GM20431 (cell line): ENCODE results near the gene COPE.
"Not testable (repeated sequence)": the region's sequence is repeated elsewhere in the genome, so short reads cannot be mapped to it uniquely, and the experiment has no call there.

Source experiments
- in situ Hi-C: fragments of 300-500 bp; cut with MseI, MboI; formaldehyde crosslinking; loops from one replicate; pipeline ENCODE4 v1.15.0; 2020; ENCODE audit warnings: low sequenced_read_pairs; ENCODE audit not compliant: unreplicated experiment

The COPE gene

DNA sequence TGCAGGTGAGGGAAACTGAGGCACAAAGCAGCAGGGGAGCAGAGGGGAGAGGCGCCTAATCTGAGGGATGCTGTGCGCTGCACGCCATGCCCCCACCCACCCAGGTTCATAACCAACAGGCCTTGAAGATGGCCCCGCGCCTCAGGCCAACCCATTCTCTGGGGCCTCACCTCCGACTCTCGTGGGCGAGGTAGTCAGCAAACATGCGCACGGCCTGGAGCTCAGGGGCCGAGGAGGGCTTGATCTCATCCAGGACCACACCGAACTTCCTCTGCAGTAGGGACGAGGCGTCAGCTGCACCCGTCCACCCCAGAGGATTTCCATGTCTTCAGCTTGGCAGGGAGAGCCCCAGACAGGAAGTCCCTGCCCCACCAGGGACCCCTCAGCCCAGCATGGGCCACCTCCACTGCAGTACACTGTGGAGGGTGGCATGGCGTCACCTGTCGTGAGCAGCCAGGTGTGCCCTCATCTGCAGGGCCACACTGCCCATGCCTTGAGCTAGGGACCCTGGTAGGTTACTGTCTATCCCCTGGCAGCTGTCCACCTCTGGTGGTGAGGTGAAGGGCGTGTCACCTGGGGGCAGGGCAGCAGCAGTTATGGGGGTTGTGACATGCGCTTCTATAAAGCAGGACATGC is 8.3 kb downstream of the COPE start:
- in situ Hi-C loops: no loop called here

- in situ Hi-C loops: no loop called here
Observed at GRCh38 chr19:18910010-18910409, 9.2 kb downstream of the COPE start.

GRCh38 chr19:18908917-18909619 is 10.1 kb downstream of the COPE start:
- in situ Hi-C loops: no loop called here

GRCh38 chr19:18906605-18907519 is 12.3 kb downstream of the COPE start:
- in situ Hi-C loops: no loop called here

- in situ Hi-C loops: no loop called here
Observed at GRCh38 chr19:18905513-18906236, 13.5 kb downstream of the COPE start.

GRCh38 chr19:18905058-18905456 is 14.1 kb downstream of the COPE start:
- in situ Hi-C loops: no loop called here

GRCh38 chr19:18904334-18905057 is 14.7 kb downstream of the COPE start:
- in situ Hi-C loops: no loop called here

DNA sequence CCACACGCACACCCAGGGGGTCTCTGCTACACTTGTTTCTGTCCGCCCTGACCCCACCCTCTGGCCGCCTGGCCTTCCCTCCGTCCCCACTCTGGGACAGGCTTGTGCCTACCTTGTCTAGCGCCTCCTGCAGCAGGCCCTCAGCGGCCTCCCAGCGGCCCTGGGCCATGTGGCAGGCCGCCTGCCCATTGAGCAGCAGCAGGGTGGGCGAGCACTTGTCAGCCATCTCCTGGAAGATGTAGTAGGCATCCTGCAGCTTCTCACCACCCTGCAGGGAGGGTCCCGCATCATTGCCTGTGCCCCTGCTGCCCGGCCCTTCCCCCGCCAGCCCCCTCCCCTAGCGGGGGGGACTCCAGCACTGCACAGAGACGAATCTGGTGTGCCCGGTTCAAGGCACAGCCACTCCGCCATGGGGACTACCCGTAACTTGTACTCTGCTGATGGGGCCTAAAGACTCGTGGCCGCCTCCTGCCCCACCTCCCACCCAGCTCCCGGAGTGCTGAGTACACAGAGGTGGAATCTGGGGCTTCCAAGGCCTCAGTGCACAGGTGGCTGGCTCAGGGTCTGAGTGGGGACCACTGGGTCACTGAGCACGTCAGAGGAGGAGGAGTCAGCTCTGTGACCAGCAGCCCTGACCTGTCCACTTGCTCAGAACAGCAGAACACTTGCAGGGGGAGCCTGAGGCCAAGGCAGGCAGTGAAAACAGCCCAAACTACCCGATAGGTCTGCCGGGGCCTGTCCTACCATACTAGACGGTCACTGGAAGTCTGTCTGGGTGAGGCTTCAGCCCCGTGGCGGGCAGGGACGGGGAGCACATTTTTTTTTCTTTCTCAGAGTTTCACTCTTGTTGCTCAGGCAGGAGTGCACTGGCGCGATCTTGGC is 15.8 kb downstream of the COPE start:
- in situ Hi-C loops: no loop called here

DNA sequence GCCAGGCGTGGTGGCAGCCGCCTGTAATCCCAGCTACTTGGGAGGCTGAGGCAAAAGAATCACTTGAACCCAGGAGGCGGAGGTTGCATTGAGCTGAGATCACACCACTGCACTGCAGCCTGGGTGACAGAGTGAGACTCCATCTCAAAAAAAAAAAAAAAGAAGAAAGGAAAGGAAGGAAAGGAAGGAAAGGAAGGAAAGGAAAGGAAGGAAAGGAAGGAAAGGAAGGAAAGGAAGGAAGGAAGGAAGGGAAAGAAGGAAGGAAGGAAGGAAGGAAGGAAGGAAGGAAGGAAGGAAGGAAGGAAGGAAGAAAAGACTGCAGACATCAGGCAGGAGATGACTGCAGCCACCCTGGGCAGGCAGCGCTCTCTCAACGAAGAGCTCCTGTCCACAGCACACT is 16.7 kb downstream of the COPE start:
- in situ Hi-C loops: not testable (repeated sequence)

GRCh38 chr19:18901491-18901890 is 17.7 kb downstream of the COPE start:
- in situ Hi-C loops: no loop called here

DNA sequence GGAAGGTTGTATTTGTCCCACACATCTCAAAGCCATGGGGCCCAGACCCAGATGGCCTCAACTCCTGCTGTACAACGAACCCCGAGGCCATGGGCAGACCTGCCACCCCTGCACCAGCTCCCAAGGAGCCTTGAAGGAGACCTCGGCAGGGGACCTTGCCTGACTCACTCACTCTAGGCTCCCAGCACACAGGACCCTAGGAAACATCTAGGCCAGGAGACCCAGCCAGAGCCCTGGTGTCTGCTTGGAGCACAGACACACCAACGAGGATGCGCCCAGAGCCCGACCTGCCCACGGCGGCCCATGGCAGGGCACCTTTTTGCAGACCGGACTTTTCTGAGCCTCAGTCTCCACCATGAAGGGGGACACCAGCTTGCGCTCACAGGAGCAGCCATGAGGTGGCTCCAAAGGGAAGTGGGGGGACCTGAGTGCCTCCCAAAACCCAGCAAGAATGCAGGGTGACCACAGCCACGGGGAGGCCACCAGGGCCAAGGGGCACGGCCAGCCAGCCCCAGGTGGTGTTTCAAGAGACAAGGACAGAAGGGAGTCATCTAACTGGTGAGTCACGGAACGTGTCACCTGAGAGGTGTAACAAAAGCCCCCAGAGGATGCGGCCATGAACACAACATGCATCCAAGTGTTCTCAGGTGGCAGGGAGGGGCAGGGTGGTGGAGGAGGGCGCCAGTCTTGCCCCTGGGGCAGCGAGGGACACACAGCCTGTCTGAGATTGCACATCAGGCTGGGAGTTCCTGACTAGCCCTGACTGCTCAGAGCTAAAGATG is 18.3 kb downstream of the COPE start:
- in situ Hi-C loops: no loop called here

GRCh38 chr19:18899624-18900560 is 19.3 kb downstream of the COPE start:
- in situ Hi-C loops: no loop called here

DNA sequence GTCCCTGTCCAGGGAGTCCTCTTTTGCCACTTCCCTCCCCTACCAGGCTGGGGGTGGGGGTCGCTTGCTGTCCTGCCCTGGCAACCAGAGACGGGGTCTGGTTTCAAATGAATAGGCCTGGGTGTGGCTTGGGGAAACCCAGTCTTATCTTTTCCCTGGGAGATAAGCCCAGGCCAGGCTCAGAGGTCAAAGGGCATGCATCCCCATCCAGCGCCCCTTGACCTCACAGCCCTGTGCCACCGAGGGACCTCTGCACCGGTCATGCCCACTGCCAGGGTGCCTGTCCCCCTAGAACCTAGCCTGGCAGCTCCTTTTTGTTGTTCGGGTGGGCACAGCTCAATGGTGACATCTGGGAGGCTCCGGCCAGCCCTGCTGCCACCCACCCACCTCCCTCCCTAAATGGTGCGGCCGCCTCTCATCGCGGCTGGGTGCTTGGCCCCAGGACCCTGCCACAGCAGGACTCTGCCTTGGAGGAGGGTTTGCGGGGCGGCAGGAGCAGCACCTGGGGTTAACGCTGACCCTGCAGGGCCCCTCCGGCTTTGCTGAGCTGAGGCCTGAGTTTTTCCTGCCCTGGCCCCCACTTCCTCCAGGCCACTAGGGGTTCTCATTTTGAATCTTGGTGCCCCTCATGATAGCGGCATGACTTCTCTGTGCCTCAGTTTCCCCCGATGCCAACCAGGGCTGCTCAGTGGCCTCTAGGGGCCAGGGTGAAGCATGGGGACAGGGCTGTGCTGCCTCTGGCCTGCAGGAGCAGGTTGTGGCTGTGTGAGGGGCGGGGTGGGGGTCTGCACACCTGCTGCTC is 20.4 kb downstream of the COPE start:
- in situ Hi-C loops: no loop called here

DNA sequence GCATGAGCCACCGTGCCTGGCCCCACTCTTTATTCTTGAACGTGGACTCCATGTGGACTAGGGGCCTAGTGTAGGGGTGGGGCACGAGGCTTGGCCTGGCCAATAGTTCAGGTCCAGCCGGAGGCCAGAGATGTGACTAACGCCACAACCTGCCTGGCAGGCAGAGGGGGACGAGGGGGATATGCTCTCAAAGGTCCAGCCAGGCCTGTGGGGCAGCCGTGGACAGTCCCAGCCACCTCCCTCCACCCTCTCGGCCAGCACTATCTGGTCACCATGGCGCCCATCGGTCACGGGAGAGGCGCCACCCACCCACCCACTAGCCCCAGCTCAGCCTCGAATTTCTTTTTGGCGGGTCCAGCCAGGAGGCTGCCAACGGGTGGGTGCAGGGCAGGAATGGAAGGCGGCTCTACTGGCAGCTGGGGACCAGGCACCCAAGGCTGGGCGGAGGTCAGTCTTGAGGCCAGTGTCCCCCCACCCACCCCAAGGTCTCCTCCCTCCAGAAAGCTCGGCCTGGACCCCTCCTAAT is 21.0 kb downstream of the COPE start:
- in situ Hi-C loops: no loop called here

GRCh38 chr19:18897094-18898029 is 21.8 kb downstream of the COPE start:
- in situ Hi-C loops: no loop called here
